OCI-LY3 (cell line): Measurements from ENCODE around the gene KLRD1.

Experiments
- CTCF ChIP-seq: fragments of 200-600, 300-600 bp; sonication (generic); IDR thresholded peaks from 2 replicates; pipeline ENCODE4 v1.5.1; 2014; ENCODE audit warnings: antibody characterized with exemption, low read length, low read depth
- EZH2phosphoT487 ChIP-seq: fragments of 200-600 bp; shearing (Covaris generic); IDR thresholded peaks from 2 replicates; pipeline ENCODE4 v1.6.1; 2018; ENCODE audit warnings: antibody characterized with exemption, mixed run types, low read depth

GRCh38 chr12:10358969-10359368, 51.3 kb downstream of the KLRD1 start:
- TF ChIP-seq CTCF: no peak
- TF ChIP-seq EZH2phosphoT487: no peak
